GM18499 (cell line): ENCODE results near the gene ODAD2.
"Not testable (repeated sequence)": the region's sequence is repeated elsewhere in the genome, so short reads cannot be mapped to it uniquely, and the experiment has no call there.

Source experiments
- ATAC-seq: cut with Tn5 transposase; IDR thresholded peaks from one replicate; pipeline ENCODE4 v1.9.1; 2021; ENCODE audit warnings: moderate number of reproducible peaks; ENCODE audit not compliant: insufficient read depth, unreplicated experiment

The ODAD2 gene, protein sequence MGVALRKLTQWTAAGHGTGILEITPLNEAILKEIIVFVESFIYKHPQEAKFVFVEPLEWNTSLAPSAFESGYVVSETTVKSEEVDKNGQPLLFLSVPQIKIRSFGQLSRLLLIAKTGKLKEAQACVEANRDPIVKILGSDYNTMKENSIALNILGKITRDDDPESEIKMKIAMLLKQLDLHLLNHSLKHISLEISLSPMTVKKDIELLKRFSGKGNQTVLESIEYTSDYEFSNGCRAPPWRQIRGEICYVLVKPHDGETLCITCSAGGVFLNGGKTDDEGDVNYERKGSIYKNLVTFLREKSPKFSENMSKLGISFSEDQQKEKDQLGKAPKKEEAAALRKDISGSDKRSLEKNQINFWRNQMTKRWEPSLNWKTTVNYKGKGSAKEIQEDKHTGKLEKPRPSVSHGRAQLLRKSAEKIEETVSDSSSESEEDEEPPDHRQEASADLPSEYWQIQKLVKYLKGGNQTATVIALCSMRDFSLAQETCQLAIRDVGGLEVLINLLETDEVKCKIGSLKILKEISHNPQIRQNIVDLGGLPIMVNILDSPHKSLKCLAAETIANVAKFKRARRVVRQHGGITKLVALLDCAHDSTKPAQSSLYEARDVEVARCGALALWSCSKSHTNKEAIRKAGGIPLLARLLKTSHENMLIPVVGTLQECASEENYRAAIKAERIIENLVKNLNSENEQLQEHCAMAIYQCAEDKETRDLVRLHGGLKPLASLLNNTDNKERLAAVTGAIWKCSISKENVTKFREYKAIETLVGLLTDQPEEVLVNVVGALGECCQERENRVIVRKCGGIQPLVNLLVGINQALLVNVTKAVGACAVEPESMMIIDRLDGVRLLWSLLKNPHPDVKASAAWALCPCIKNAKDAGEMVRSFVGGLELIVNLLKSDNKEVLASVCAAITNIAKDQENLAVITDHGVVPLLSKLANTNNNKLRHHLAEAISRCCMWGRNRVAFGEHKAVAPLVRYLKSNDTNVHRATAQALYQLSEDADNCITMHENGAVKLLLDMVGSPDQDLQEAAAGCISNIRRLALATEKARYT

DNA sequence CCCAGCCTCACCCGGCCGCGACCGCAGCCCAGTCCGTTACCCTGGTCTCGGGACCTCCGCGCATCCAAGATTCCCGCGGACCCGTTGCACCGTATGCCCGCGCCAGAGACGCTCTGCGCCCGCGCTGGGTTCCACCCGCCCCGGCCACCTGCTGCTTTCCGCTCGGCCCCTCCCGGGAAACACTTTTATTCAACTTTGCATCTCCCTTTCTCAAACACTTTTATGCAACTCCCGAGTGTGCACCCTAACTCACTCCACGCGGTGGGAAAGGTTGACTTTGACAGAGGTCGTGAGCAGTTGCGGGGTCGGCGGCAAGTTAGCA lies at the start of gene ODAD2:
TSS of gene ODAD2 (minus strand) at position 126 of the 322 bp plus-strand sequence. CDS start 3,937 bp downstream, outside the sequence.
- no peak for ATAC-seq

DNA sequence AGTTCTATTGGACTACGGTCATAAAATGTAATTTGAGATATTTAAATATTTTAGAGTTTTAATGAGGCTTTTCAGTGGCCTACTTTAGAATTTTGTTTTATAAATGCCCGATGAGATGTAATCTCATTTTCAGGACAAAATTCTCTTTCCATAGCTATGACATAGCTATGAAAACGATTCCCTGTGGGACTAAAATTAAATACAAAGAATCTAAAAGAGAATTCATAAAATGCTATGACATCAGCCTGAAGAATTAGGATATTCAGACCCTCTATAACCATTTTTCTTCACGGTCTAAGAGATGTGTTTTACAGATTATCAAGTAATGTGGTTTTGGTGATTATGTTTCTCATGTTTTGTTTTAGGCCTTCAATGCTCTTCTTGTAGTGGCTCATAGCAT lies 48.2 kb upstream of the ODAD2 start:
- ATAC-seq: no peak

DNA sequence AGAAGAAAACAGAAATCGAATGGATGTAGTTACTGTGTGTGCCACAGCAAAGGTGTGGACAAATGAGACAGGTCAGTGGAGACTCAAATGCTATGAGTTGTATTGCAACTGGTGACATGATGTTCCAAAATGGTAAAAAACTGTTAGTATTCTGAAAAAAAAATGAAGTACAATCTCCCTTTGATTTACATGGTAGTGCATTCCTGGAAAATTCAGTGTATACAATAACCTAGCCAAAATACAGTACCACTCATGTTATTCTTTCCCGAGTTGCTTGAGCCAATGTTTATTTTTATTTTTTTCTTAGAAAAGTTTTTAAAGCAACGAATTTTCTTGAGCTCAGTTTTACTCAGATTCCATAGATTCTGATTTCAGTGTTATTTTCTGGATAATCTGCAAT lies 47.7 kb upstream of the ODAD2 start:
- no peak for ATAC-seq

DNA sequence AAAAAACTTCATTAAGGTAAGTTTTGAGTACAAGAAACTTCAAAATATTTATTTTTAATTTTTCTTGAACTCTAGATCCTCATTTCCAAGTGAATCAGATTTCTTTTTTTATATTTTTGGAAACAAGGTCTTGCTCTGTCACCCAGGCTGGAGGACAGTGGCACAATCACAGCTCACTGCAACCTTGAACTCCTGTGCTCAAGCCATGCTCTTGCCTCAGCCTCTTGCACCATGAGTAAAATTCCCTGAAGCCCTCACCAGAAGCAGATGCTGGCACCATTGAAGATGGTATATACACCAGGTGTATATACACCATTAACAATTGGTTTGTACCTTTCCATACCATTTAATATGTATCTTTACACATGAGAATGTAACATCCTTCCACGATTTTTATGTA lies 45.1 kb upstream of the ODAD2 start:
- no peak for ATAC-seq

DNA sequence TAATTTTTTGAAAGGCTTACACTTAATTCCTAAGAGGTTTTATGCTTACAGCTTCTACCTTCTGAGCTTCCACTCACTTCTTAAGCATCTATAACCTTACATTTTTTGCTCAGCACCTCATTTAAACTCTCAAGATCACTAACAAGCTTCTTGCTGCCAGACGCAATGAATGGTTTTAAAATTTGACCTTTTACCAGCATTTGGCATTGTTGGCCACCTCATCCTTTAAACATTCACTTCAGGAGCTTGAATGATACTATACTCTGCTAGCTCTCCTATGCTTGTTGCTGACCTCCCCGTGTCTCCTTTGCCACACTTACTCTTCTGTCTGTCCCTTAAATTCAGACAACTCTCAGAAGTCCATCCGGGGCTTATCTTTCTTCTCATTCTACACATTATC lies 37.7 kb upstream of the ODAD2 start:
- ATAC-seq: no peak

DNA sequence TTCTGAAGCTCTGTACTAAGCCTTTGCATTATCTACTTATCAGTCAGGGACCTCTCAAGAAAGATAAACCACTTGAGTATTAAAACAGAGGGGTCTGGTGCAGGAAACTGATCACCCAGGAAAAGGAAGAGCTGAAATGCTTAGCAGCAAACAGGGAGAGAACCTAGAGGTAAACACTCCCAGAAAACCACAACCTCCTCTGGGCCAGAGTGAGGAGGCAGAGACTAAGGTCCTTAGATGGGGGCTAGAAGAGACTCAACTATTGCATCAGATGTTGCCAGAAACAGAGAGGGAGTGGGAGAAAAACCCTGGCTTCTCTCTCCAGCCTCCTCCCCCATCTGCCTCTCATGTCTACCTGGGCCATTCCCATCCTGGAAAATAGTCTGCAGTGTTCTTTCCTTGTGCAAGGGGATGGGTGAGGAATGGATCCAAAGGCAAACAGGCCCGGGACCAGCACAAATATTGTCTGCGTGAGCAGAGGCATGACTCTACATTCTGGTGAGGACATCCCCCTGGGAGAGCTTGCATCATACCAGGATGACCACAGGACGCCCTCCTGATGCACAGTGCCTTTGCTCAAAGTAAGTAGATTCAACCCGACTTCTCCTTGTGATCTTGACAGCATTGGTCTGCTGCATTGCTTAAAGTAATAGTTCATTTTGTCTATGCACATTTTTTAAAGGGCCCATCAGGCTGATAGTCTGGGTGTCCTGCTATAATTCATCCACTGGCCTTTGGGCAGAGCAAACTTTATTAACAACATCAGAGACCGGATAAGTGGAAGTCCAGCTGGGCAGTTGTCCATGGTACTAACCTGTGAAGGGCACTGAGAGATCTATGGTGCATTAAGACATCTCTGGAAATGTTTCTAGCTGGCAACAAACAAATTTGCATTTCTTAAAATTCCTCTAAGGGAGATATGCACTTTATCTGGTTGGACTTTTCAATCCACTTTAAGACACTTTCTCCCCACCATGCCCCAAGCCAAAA lies 22.4 kb upstream of the ODAD2 start:
- ATAC-seq: no peak

- no peak for ATAC-seq
Observed at GRCh38 chr10:28020080-28020860, 21.4 kb upstream of the ODAD2 start.

DNA sequence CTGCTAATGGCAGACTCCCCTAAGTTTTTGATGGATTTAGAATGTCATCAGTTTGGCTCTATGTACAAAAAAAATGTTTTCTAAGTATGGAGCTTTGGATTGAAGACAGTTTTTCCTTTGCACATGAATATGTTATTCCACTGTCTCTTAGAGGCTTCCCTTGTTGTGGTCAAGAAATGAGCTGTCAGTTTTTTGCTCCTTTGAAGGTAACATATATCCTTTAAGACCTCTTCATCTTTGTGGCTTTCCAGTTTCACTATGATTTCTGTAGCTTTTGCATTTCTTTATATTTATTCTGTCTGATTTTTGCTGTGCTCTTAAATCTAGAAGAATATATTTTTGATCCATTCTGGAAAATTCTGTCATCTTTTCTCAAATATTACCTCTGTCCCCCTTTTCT lies 15.8 kb upstream of the ODAD2 start:
- no peak for ATAC-seq

DNA sequence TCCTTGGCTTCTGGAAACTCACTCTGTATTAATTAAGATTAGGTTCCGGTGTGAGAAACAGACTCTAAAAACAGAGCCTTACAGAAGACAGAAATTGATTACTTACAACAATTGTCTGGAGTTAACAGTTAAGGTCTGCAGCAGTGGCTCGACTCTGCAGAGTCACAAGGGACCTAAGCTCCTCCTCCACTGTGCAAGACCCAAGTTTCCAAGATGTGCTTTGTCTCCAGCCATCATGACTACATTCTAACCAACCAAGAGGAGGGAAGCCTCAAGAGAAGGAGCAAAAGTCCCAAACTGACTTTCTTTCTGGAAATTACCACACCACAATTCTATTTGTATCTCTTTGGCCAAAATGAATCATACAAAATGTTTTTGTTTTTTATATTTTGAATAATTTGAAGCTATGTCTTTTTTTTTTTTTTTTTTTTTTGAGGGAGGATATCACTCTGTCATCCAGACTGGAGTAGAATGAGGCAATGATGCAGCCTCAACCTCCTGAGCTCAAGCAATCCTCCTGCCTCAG lies 14.2 kb upstream of the ODAD2 start:
- no peak for ATAC-seq

DNA sequence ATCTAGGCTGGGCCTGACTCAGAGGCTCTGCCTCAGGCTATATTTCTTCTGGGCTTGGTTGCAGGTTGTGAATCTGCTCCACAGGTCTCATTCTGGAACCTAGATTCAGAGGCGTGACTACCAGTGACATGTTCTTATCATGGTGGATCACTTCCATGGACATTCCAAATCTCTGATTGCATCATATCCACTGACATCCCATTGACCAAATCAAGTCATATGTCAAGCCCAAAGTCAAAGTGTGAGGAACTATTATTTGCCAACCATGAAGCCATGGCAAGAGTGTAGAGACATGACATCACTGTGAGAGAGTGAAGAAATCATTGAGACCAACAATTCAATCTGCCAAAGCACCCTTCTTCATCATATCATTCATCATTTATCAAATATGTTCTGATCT lies 11.9 kb upstream of the ODAD2 start:
- ATAC-seq: no peak

GRCh38 chr10:28008054-28008453 lies 9.2 kb upstream of the ODAD2 start:
- ATAC-seq: no peak

DNA sequence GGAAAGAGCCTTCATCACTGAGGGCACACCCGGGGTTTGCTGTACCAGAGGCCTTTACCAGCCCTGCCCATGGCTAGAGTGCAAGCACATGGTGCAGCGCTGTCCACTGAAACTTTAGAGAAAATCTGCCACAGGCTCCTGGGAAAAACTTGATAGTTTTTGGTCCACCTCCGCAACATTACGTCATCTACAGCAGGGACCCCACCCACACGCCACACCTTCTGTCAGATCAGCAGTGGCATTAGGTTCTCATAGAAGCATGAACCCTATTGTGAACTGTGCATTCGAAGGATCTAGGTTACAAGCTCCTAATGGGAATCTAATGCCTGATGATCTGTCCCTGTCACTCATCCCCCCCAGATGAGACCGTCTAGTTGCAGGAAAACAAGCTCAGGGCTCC lies 2.5 kb upstream of the ODAD2 start:
- ATAC-seq: no peak

GRCh38 chr10:27998178-27998953 lies 513 bp downstream of the ODAD2 start:
- no peak for ATAC-seq

DNA sequence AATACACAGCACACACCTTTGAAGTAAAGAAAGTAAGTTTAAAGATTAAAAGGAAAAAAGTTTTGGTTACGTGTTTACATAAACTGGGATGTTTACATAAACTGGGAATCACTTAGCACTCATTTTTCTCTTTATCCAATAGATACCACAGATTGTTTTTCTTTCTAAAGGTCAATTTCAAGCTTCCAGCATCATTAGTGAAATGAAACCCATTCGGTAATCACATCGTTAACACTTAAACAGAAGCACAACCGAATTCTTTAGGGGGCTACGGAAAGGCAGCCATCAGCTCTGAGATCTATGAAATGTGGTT lies 1.1 kb downstream of the ODAD2 start:
- ATAC-seq: no peak

GRCh38 chr10:27995311-27995710 lies 3.6 kb downstream of the ODAD2 start:
- no peak for ATAC-seq

DNA sequence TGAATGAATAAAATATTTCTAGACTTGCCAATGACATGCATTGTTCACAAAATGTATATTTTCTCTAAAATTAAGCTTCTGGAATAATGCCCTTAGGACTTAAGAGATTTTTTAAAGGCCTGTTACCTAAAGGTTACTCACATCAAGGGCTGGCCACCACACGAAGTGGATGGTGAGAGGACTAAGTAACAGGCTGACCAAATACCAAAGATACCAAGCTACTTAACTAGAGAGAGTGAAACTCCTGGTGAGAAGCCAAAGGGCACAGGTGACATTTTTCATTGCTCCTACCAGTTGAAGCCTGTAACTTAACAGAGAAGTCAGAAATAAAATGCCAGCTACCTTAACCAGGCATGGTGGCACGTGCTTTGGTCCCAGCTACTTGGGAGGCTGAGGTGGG lies 9.5 kb downstream of the ODAD2 start:
- not testable (repeated sequence) for ATAC-seq

- no peak for ATAC-seq
Observed at GRCh38 chr10:27986821-27987220, 12.1 kb downstream of the ODAD2 start.

DNA sequence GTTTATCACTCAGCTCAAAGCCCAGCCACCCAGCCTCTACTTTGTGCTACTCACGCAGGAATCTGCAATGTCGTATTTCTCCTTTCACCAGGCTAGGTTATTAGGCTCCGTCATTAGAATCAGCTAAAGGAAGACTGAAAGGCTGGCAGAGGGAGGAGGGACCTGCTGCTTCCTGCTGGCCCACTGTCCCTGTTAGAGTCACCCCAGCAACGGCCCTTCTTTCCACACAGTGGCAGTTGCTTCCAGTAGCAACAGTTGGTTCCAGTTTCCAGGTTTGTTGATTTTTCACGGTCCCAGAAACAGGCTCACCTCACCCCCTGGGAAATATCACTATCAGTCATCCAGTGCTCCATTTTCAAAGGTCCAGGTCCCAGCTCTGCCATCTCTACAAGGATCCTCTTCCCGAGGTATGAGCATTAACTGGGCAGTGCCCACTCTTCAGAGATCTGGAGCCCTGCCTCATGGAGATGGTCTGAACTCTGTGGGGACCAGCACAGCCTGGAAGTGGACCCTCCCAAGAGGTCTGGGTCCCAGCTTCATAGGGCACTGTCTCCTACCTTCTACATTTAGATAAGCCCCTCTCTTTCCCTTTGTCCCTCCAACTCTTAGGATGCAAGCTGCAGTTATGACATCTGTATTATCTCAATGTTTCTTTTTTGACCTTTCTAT lies 15.9 kb downstream of the ODAD2 start:
- no peak for ATAC-seq
